NB4 (cell line): ENCODE results near the gene KCNIP3.
"Not testable (repeated sequence)": the region's sequence is repeated elsewhere in the genome, so short reads cannot be mapped to it uniquely, and the experiment has no call there.

Experiments used
- CTCF ChIP-seq: IDR thresholded peaks from one replicate; pipeline ENCODE4 v1.5.1; 2012; ENCODE audit warnings: low read depth, low read length
- MYC ChIP-seq: IDR thresholded peaks from 2 replicates; pipeline ENCODE4 v1.6.1; 2011; ENCODE audit warnings: low read depth, low read length
- TF ChIP-seq, protein P1 (sequence below): IDR thresholded peaks from 2 replicates; pipeline ENCODE4 v1.6.1; 2011; ENCODE audit warnings: low read depth, low read length

DNA sequence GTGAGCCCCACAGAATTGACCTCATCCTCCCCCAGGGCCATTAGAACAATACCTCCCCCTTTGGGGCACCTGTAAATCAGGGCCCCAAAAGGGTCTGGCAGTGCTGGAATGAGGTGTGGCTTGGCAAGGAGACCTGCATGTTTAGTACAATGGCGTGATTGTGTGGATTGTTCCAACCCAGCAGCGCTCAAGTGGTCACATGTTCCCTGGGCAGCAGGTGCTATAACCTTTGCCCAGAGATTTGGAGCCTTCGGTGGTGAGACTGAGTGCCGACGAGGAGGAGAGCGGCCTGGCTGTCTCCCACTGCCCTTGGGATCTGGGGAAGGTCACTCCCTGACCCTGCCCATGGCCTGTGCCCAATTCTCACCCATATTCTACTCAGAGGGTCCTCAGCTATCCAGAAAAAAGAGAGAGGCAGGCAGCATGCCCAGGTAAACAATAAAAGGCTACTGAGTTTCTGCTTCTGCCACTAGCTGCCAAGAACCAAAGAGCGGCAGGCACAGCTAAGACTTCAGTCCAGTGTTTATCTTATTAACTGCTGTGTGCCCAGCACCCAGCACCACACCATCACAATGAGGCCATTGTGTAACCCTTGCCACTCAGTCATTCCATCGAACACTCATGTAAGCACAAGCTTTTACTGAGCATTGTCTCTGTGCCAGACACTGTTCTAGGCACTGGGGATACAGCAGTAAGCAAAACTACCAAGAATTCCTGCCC lies 132.8 kb downstream of the KCNIP3 start:
- TF ChIP-seq MYC, CTCF: not testable (repeated sequence)
- TF ChIP-seq, protein P1, sequence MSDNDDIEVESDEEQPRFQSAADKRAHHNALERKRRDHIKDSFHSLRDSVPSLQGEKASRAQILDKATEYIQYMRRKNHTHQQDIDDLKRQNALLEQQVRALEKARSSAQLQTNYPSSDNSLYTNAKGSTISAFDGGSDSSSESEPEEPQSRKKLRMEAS = not testable (repeated sequence)
